ENCODE measurements around the gene SLC35G6.

Gene SLC35G6

GRCh38 chr17:7502171-7502847, 21.1 kb downstream of the SLC35G6 start:
- no peak for DNase-seq (ENCODE audit: low read depth)

GRCh38 chr17:7502987-7503386, 21.7 kb downstream of the SLC35G6 start:
- no peak for DNase-seq (ENCODE audit: low read depth)

GRCh38 chr17:7503521-7503920, 22.3 kb downstream of the SLC35G6 start:
- no peak for DNase-seq (ENCODE audit: low read depth)

- DNase-seq (ENCODE audit: low read depth) = no peak
Observed at GRCh38 chr17:7508145-7508544, 26.9 kb downstream of the SLC35G6 start.

GRCh38 chr17:7508846-7509245, 27.6 kb downstream of the SLC35G6 start:
- no peak for DNase-seq (ENCODE audit: low read depth)

- DNase-seq (ENCODE audit: low read depth) = no peak
Observed at GRCh38 chr17:7509937-7510336, 28.7 kb downstream of the SLC35G6 start.

- no peak for DNase-seq (ENCODE audit: low read depth)
Observed at GRCh38 chr17:7511108-7511507, 29.9 kb downstream of the SLC35G6 start.

- no peak for DNase-seq (ENCODE audit: low read depth)
Observed at GRCh38 chr17:7512105-7512504, 30.9 kb downstream of the SLC35G6 start.

GRCh38 chr17:7512824-7513540, 31.7 kb downstream of the SLC35G6 start:
- no peak for DNase-seq (ENCODE audit: low read depth)

- DNase-seq (ENCODE audit: low read depth) = no peak
Observed at GRCh38 chr17:7513850-7514419, 32.7 kb downstream of the SLC35G6 start.

- no peak for DNase-seq (ENCODE audit: low read depth)
Observed at GRCh38 chr17:7515911-7516610, 34.8 kb downstream of the SLC35G6 start.

- DNase-seq (ENCODE audit: low read depth) = no peak
Observed at GRCh38 chr17:7523033-7523432, 41.8 kb downstream of the SLC35G6 start.

GRCh38 chr17:7528842-7529241, 47.6 kb downstream of the SLC35G6 start:
- no peak for DNase-seq (ENCODE audit: low read depth)

- no peak for DNase-seq (ENCODE audit: low read depth)
Observed at GRCh38 chr17:7530023-7530900, 49.0 kb downstream of the SLC35G6 start.
